Measurements from ENCODE around the gene MZT2B. TPM values are rescaled to one million over a fixed set of nuclear protein-coding genes. Genes with fewer than 3 reads are reported as not detected.
"Not testable (repeated sequence)": the region's sequence is repeated elsewhere in the genome, so short reads cannot be mapped to it uniquely, and the experiment has no call there.

Gene MZT2B
- total and polyA plus RNA-seq, 2 experiments from 2014 or later = 70.9 to 233 TPM

DNA sequence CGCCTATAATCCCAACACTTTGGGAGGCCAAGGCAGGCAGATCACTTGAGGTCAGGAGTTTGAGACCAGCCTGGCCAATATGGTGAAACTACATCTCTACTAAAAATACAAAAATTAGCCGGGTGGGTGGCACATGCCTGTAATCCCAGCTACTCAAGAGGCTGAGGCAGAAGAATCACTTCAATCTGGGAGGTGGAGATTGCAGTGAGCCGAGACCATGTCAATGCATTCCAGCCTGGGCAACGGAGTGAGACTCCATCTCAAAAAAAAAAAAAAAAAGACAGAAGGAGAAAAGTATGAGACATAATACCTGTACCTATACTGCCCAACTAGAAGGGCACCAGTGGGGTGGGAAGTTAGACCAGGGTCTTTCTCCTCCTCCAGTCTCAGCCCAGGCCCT lies 22.7 kb upstream of the MZT2B start:
- H3K79me2 ChIP-seq (replicated peaks; ENCODE audit: insufficient read depth); H3K27ac ChIP-seq (ENCODE audit: low read depth); ATAC-seq; H3K27ac Mint-ChIP-seq; H3K4me3 Mint-ChIP-seq; H3K27me3 ChIP-seq (ENCODE audit: insufficient read depth); H3F3A ChIP-seq (replicated peaks; ENCODE audit: low read depth); H2AFZ ChIP-seq; H3K4me1 Mint-ChIP-seq; H4K20me1 ChIP-seq (replicated peaks; ENCODE audit: insufficient read depth); DNase-seq (ENCODE audit: low spot score); H3K36me3 ChIP-seq (ENCODE audit: insufficient read depth); H3K9me3 Mint-ChIP-seq; H3K4me2 ChIP-seq; H3K4me1 ChIP-seq (ENCODE audit: insufficient read depth); H3K4me3 ChIP-seq; H3K9me2 ChIP-seq (ENCODE audit: insufficient read depth): not testable (repeated sequence)
- Mint-ChIP-seq H3K36me3 (ENCODE audit: low read depth) (peaks cover 42% of the 10 kb centered on the region), H3K27me3 (ENCODE audit: insufficient read depth, low read depth, poor library complexity) (peaks cover 10% of the 10 kb centered on the region)

GRCh38 chr2:130160131-130160530 lies 21.9 kb upstream of the MZT2B start:
- Mint-ChIP-seq H3K36me3 (ENCODE audit: low read depth) (peaks cover 42% of the 10 kb centered on the region), H3K27me3 (ENCODE audit: insufficient read depth, low read depth, poor library complexity) (peaks cover 9% of the 10 kb centered on the region), H3K4me3 (no peak overlapping the region), H3K9me3 (no peaks in the 10 kb centered on the region), H3K27ac (0 out of 2 replicates have a peak overlapping the region, but pooled peaks have one; percentile 30), H3K4me1 (peaks cover 3% of the 10 kb centered on the region; the same call in 2 of the 3 replicates)
- no peak overlapping the region for H3K27ac ChIP-seq (ENCODE audit: low read depth)
- no peaks in the 10 kb centered on the region for H3K4me1 ChIP-seq (ENCODE audit: insufficient read depth)
- no peak for ATAC-seq
- no peak overlapping the region for H3K4me2 ChIP-seq
- no peak overlapping the region for H2AFZ ChIP-seq
- H3K36me3 ChIP-seq (ENCODE audit: insufficient read depth) = peaks cover 3% of the 10 kb centered on the region; the same call in 1 of the 2 replicates
- no peaks in the 10 kb centered on the region; the same call in 1 of the 2 replicates for H4K20me1 ChIP-seq (replicated peaks; ENCODE audit: insufficient read depth)
- H3K79me2 ChIP-seq (replicated peaks; ENCODE audit: insufficient read depth) = no peaks in the 10 kb centered on the region
- no peaks in the 10 kb centered on the region for H3F3A ChIP-seq (replicated peaks; ENCODE audit: low read depth)
- no peak for DNase-seq (ENCODE audit: low spot score)
- H3K9me2 ChIP-seq (ENCODE audit: insufficient read depth) = no peaks in the 10 kb centered on the region
- H3K4me3 ChIP-seq = no peak overlapping the region
- no peaks in the 10 kb centered on the region for H3K27me3 ChIP-seq (ENCODE audit: insufficient read depth)
- no peak for TF ChIP-seq STAT1 (IDR thresholded peaks at IDR 0.05; ENCODE audit: unreplicated experiment)
- TF ChIP-seq, protein P1, sequence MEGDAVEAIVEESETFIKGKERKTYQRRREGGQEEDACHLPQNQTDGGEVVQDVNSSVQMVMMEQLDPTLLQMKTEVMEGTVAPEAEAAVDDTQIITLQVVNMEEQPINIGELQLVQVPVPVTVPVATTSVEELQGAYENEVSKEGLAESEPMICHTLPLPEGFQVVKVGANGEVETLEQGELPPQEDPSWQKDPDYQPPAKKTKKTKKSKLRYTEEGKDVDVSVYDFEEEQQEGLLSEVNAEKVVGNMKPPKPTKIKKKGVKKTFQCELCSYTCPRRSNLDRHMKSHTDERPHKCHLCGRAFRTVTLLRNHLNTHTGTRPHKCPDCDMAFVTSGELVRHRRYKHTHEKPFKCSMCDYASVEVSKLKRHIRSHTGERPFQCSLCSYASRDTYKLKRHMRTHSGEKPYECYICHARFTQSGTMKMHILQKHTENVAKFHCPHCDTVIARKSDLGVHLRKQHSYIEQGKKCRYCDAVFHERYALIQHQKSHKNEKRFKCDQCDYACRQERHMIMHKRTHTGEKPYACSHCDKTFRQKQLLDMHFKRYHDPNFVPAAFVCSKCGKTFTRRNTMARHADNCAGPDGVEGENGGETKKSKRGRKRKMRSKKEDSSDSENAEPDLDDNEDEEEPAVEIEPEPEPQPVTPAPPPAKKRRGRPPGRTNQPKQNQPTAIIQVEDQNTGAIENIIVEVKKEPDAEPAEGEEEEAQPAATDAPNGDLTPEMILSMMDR (conservative IDR thresholded peaks at IDR 0.05; ENCODE audit: low read depth in 2 of 2) = no peak
- no peak for TF ChIP-seq ETS1 (IDR thresholded peaks at IDR 0.05)
- no peak for TF ChIP-seq NANOG (IDR thresholded peaks at IDR 0.05; ENCODE audit: borderline replicate concordance)
- no peak for TF ChIP-seq JUNB (IDR thresholded peaks at IDR 0.05; ENCODE audit: unreplicated experiment)
- TF ChIP-seq EZH2phosphoT487 (IDR thresholded peaks at IDR 0.05; ENCODE audit: unreplicated experiment) = no peak
- no peak for TF ChIP-seq ZNF114 (CRISPR knock-in tag; IDR thresholded peaks at IDR 0.05)
- no peak for TF ChIP-seq CREB1 (CRISPR knock-in tag; IDR thresholded peaks at IDR 0.05; ENCODE audit: low read depth)
- no peak for TF ChIP-seq ZNF462 (CRISPR knock-in tag; IDR thresholded peaks at IDR 0.05)
- no peak for TF ChIP-seq EZH2 (IDR thresholded peaks at IDR 0.05; ENCODE audit: low read depth, unreplicated experiment)
- TF ChIP-seq ZNF331 (CRISPR knock-in tag; IDR thresholded peaks at IDR 0.05; ENCODE audit: low read depth) = no peak
- TF ChIP-seq POLR2AphosphoS5 (IDR thresholded peaks at IDR 0.05; ENCODE audit: low read depth) = no peak

Measured in GM23338 (cell line).